Sigmoid colon (tissue), 7 donors: ENCODE data around the gene MC4R. TPM values are rescaled to one million over a fixed set of nuclear protein-coding genes. Genes with fewer than 3 reads are reported as not detected.
"Not testable (repeated sequence)": the region's sequence is repeated elsewhere in the genome, so short reads cannot be mapped to it uniquely, and the experiment has no call there.

Experiments
- DNase-seq: peaks from one replicate; pipeline ENCODE4 v3.0.0-alpha.2; 2019
- H3K27ac ChIP-seq, 4 donors: fragments of 200-600 bp; sonication (generic); one replicate each; pipeline ENCODE4 v1.5.1; 2016 to 2019; ENCODE audit warnings: mild to moderate bottlenecking in 1 of 4
- H3K27me3 ChIP-seq, 3 donors: fragments of 200-600 bp; sonication (generic); one replicate each; pipeline ENCODE4 v1.5.1; 2019; ENCODE audit warnings: mild to moderate bottlenecking in 1 of 3
- H3K36me3 ChIP-seq, 4 donors: fragments of 200-600 bp; sonication (generic); one replicate each; pipeline ENCODE4 v1.5.1; 2016 to 2019
- H3K4me1 ChIP-seq, 4 donors: fragments of 200-600 bp; sonication (generic); one replicate each; pipeline ENCODE4 v1.5.1; 2017 to 2019
- H3K4me3 ChIP-seq, 4 donors: fragments of 200-600 bp; sonication (generic); one replicate each; pipeline ENCODE4 v1.5.1; 2017 to 2019; ENCODE audit warnings: mild to moderate bottlenecking in 2 of 4, moderate library complexity in 1 of 4
- H3K9me3 ChIP-seq, 4 donors: fragments of 200-600 bp in 3 of 4; sonication (generic) in 3 of 4; one replicate each; pipeline versions ENCODE4 v1.5.1 to v1.6.1; 2013 to 2019
- CTCF ChIP-seq, 4 experiments: fragments of 450-650 bp in 3 of 4; fragments of 200-600 bp in 1 of 4; IDR thresholded peaks; one replicate each; pipeline ENCODE4 v1.5.1; 2016 to 2019; ENCODE audit warnings: antibody characterized with exemption in 4 of 4, mild to moderate bottlenecking in 3 of 4, moderate library complexity in 2 of 4
- EP300 ChIP-seq, 4 donors: sonication (generic); formaldehyde crosslinking; IDR thresholded peaks; one replicate each; pipeline ENCODE4 v1.6.1; 2017; ENCODE audit warnings: antibody characterized with exemption in 4 of 4
- POLR2A ChIP-seq, 2 donors: fragments of 450-650 bp; IDR thresholded peaks; one replicate each; pipeline ENCODE4 v1.6.1; 2016; ENCODE audit warnings: antibody characterized with exemption in 2 of 2, mild to moderate bottlenecking in 2 of 2, moderate library complexity in 2 of 2
- POLR2AphosphoS5 ChIP-seq, 4 donors: sonication (generic); formaldehyde crosslinking; IDR thresholded peaks; one replicate each; pipeline ENCODE4 v1.6.1; 2017; ENCODE audit warnings: antibody characterized with exemption in 4 of 4
- WGBS, 2 donors: extraction: QIAGEN DNeasy Blood & Tissue Kit; methylation state at CpG; one replicate each; pipeline ENCODE4 v1.1.7; 2013; 5-methylcytosine and 5-hydroxymethylcytosine counted together
- intact Hi-C: fragments of 100-400 bp; cut with DNase I; formaldehyde crosslinking; loops from one replicate; pipeline ENCODE4 v1.15.1; 2023
- polyA plus RNA-seq, 3 donors: library from polyadenylated mRNA; stranded (reverse); fragments of 200-250 nt; gene quantifications; one replicate each; pipeline ENCODE4 v1.2.3, GENCODE V29; 2013
- total RNA-seq, 4 donors: library from RNA; depleted of rRNA; stranded (reverse); fragments of >200 nt; gene quantifications; one replicate each; pipeline ENCODE4 v1.1.0, GENCODE V29; 2016
- donor health status: healthy with polysubstance abuse.
- donor health status: Bipolar disorder and iron deficiency.
- donor health status: healthy.

The MC4R gene
- total RNA-seq = not detected
- not detected for polyA plus RNA-seq

GRCh38 chr18:60372596-60372995, at the start of gene MC4R:
MC4R (minus strand) TSS chr18:60372775; CDS start chr18:60372349, 426 bp downstream.
- WGBS, 2 donors = 2 to 4% methylated on average over 9 of the region's 9 CpGs
- no peaks in the 10 kb centered on the region for H3K36me3 ChIP-seq
- no peak for DNase-seq
- H3K4me3 ChIP-seq = peak within 1 kb of the TSS in 1 of 4 donors; percentile 11
- H3K27me3 ChIP-seq = no peaks in the 10 kb centered on the region
- TF ChIP-seq POLR2AphosphoS5 (IDR thresholded peaks at IDR 0.05) (no peak), EP300 (IDR thresholded peaks at IDR 0.05) (no peak), POLR2A (IDR thresholded peaks at IDR 0.05) (no peak), CTCF (IDR thresholded peaks at IDR 0.05) (no peak)
- intact Hi-C loops = no loop called here
- no peaks in the 10 kb centered on the region for H3K9me3 ChIP-seq
- H3K27ac ChIP-seq = no peak within 1 kb of the TSS
- peaks cover 0 to 5% (median 0%) of the 10 kb centered on the region in 4 donors for H3K4me1 ChIP-seq

- WGBS, 2 donors = 93% methylated on average over 8 of the region's 8 CpGs
- H3K9me3 ChIP-seq, H3K4me3 ChIP-seq, DNase-seq, H3K36me3 ChIP-seq, intact Hi-C loops, H3K27ac ChIP-seq, H3K27me3 ChIP-seq, H3K4me1 ChIP-seq: not testable (repeated sequence)
Measured at GRCh38 chr18:60422306-60422705, 49.7 kb upstream of the MC4R start.

DNA sequence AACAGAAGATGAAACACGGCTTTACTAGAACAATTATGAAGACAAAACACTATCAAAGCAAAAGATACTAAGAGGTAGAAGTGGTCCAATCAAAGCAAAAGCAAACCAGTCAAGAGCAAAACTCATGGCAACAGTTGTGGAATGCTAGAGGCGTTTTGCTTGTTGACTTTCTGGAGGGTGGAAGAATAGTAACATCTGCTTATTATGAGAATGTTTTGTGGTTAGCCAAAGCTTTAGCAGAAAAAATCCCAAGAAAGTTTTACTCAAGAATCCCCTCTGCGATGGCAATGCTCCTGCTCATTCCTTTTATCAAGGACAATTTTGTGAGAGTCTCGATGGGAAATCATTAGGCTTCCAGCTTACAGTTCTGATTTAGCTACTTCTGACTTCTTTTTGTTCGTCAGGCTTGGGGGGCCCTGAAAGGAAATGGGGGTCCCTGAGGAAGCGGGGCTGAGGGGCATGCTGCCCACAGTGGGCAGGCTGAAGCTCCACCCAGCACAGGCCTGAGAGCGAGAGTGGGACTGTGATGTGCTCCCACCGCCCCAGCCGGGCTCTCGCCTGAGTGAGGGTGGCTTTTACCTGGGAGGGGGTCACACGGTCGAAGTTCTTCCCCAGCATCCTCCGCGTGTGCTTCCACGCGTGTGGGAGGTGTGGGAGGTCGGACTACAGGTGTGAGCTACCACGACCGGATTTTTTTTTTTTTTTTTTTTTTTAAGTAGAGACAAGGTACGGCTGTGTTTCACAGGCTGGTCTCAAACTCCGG, 49.0 kb upstream of the MC4R start:
- Histone ChIP-seq H3K4me1 (no peaks in the 10 kb centered on the region), H3K4me3 (no peak overlapping the region), H3K36me3 (no peaks in the 10 kb centered on the region), H3K27ac (no peak overlapping the region), H3K9me3 (no peaks in the 10 kb centered on the region), H3K27me3 (no peaks in the 10 kb centered on the region)
- DNase-seq = no peak
- TF ChIP-seq POLR2AphosphoS5 (IDR thresholded peaks at IDR 0.05) (no peak), CTCF (IDR thresholded peaks at IDR 0.05) (no peak), EP300 (IDR thresholded peaks at IDR 0.05) (no peak)
- intact Hi-C loops = no loop called here
- 78 to 87% methylated on average over 21 of the region's 21 CpGs for WGBS, 2 donors

- no peaks in the 10 kb centered on the region for H3K36me3 ChIP-seq
- no peak overlapping the region for H3K4me3 ChIP-seq
- intact Hi-C loops = no loop called here
- H3K4me1 ChIP-seq = no peaks in the 10 kb centered on the region
- no peak overlapping the region for H3K27ac ChIP-seq
- no peaks in the 10 kb centered on the region for H3K27me3 ChIP-seq
- no peaks in the 10 kb centered on the region for H3K9me3 ChIP-seq
- no peak for DNase-seq
- no peak for TF ChIP-seq EP300 (IDR thresholded peaks at IDR 0.05)
- no peak for TF ChIP-seq CTCF (IDR thresholded peaks at IDR 0.05)
- no peak for TF ChIP-seq POLR2A (IDR thresholded peaks at IDR 0.05)
- no peak for TF ChIP-seq POLR2AphosphoS5 (IDR thresholded peaks at IDR 0.05)
Measured at GRCh38 chr18:60417946-60418345, 45.4 kb upstream of the MC4R start.

DNA sequence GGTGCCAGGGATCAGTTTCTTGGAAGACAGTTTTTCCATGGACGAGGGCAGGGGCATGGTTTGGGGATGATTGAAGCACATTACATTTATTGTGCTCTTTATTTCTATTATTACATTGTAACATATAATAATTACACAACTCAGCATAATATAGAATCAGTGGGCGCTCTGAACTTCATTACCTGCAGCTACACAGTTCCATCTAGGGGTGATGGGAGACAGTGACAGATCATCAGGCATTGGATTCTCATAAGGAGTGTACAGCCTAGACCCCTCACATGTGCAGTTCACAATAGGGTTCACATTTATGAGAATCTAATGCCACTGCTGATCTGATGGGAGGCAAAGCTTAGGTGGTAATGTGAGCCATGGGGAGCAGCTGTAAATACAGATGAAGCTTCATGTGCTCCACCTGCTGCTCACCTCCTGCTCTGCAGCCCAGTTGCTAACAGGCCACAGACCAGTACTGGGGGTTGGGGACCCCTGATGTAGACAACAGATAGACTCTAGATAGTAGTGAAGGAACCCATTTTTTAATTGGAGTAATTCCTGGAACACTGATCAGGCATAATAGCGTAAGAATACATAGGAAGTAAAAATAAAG, 41.5 kb upstream of the MC4R start:
- Histone ChIP-seq H3K4me3 (no peak overlapping the region), H3K4me1 (no peaks in the 10 kb centered on the region), H3K27me3 (no peaks in the 10 kb centered on the region), H3K27ac (no peak overlapping the region), H3K9me3 (no peaks in the 10 kb centered on the region), H3K36me3 (no peaks in the 10 kb centered on the region)
- DNase-seq = no peak
- intact Hi-C loops = no loop called here
- TF ChIP-seq EP300 (IDR thresholded peaks at IDR 0.05) (no peak), CTCF (IDR thresholded peaks at IDR 0.05) (no peak), POLR2AphosphoS5 (IDR thresholded peaks at IDR 0.05) (no peak), POLR2A (IDR thresholded peaks at IDR 0.05) (no peak)
- WGBS, 2 donors = 84 to 92% methylated on average over 3 of the region's 3 CpGs
